ENCODE data around the gene DBET. TPM values are rescaled to one million over a fixed set of nuclear protein-coding genes. Genes with fewer than 3 reads are reported as not detected.
"Not testable (repeated sequence)": the region's sequence is repeated elsewhere in the genome, so short reads cannot be mapped to it uniquely, and the experiment has no call there.

Gene DBET
- total RNA-seq, 1 donor: not detected

GRCh38 chr4:190019023-190019858 lies 45.1 kb upstream of the DBET start:
- H3K4me3 ChIP-seq (ENCODE audit: low read depth, low read length): no peak overlapping the region
- no peak for TF ChIP-seq CTCF (IDR thresholded peaks at IDR 0.05; ENCODE audit: insufficient read depth, low read depth, low read length)
- DNase-seq (ENCODE audit: low read depth): no peak

- not testable (repeated sequence) for H3K4me3 ChIP-seq (ENCODE audit: low read depth, low read length); DNase-seq (ENCODE audit: low read depth)
Observed at GRCh38 chr4:190019859-190020463, 44.3 kb upstream of the DBET start.

DNA sequence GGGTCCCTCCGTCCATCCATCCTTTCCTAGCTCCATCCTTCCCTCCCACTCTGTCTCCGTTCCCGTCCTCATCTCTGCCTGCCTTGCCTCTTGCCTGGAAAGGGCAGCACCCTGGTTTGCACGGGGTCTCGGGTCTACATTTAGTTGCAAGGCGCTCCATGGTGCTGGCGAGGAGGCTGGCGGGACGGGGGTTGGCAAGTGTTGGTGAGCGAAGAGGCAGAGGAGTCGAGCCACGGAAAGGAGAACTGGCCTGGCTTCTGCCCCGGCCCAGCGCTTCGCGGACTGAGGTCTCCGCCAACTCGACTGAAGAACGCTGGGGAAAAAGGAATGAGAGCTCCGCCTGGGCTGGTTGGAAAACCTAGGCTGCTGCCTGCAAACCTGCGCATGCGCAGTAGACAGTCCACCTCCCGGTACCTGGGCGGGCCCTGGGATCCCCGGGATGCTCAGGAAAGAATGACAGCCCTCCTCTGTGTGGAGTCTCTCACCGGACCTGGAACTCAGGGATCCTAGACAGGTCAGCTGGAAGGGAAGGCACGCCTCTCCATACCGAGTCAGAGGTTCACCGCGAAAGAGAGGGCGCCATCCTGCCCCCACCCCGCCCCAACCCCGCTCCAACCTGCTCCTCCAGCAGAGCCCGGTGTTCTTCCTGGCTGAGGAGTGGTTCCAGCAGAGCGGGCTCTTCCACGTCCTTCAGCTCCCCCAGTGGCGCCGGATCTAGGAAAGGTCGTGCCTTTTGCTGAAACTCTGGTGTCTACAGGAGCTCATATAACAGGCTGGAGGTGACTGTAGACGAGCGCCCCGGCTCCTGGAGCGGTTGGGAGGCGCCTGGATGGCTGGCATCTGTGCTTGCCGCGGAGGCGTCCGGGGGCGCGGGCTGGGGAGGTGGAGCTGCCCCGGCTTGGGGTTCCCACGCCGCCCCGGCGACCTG lies 43.2 kb upstream of the DBET start:
- DNase-seq (ENCODE audit: low read depth): peak; percentile 5
- H3K4me3 ChIP-seq (ENCODE audit: low read depth, low read length): no peak overlapping the region
- TF ChIP-seq CTCF (IDR thresholded peaks at IDR 0.05; ENCODE audit: insufficient read depth, low read depth, low read length): no peak

GRCh38 chr4:190021973-190022372 lies 42.3 kb upstream of the DBET start:
- not testable (repeated sequence) for H3K4me3 ChIP-seq (ENCODE audit: low read depth, low read length); DNase-seq (ENCODE audit: low read depth)

GRCh38 chr4:190022614-190023281 lies 41.6 kb upstream of the DBET start:
- not testable (repeated sequence) for H3K4me3 ChIP-seq (ENCODE audit: low read depth, low read length); DNase-seq (ENCODE audit: low read depth)

DNA sequence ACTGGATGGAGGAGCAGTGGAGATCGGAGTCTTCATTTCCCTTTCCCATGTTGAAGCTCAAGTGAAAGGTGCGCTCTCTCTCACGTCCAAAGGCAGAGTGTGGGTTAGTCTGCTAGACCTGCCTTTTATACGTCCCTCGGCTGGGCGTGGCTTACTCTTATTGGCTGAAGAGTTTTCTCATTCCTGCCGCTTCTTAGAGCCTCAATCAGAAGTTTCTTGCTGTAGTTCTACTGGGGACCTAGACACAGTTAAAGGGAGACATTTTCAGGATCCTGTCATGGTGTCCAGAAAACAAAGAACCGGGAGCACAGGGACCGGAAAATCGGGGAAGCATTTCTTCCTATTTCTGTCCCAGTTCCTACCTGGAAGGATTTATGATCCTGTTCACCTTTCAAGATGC lies 37.1 kb upstream of the DBET start, which contains the start of gene FRG2:
Gene FRG2, minus strand, starts transcription at position 101 of the 400 bp plus-strand sequence. Its CDS starts 52 bp downstream, at position 49.
- DNase-seq (ENCODE audit: low read depth); H3K4me3 ChIP-seq (ENCODE audit: low read depth, low read length): not testable (repeated sequence)

- DNase-seq (ENCODE audit: low read depth); H3K4me3 ChIP-seq (ENCODE audit: low read depth, low read length): not testable (repeated sequence)
Observed at GRCh38 chr4:190031264-190031663, 33.0 kb upstream of the DBET start.

- DNase-seq (ENCODE audit: low read depth); H3K4me3 ChIP-seq (ENCODE audit: low read depth, low read length): not testable (repeated sequence)
Observed at GRCh38 chr4:190037704-190038388, 26.5 kb upstream of the DBET start.

DNA sequence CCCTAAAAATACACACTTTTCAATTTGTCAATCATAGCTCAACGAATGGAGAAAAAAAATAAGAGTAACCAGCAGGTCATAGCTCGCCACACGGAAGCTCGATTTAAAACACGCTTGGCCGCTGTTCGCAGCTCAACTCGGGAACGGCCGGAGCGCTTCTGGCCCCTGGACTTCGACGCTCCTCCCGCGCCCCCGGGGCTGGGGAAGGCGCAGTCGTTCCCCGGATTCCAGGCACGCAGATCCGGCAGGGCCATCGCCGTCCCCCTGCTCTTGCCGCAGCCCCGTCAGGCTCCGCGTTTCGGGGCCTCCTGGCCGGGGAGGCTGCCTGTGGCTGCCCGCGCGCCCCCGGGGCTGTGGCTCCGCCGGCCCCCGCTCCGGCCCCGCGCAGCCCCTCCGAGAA lies 23.4 kb upstream of the DBET start:
- H3K4me3 ChIP-seq (ENCODE audit: low read depth, low read length); DNase-seq (ENCODE audit: low read depth): not testable (repeated sequence)

DNA sequence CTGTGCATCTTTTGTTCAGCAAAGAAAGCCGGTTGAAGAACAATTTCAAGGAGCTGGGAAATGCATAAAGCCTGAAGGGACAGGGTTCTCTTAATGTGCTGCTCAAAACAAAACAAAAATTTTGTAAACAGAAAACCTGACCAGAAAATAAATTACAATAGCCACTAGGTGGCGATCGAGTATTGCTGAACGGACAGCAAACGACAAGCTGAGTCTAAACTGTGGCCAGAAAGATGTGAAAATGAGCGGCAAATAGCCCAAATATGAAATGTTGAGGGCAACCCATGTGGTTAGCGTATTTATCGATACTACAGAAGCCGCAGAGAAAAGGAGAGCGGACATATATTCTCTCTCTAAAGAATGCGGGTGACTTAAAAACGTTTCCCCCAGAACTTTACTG lies 16.7 kb upstream of the DBET start:
- DNase-seq (ENCODE audit: low read depth); H3K4me3 ChIP-seq (ENCODE audit: low read depth, low read length): not testable (repeated sequence)

DNA sequence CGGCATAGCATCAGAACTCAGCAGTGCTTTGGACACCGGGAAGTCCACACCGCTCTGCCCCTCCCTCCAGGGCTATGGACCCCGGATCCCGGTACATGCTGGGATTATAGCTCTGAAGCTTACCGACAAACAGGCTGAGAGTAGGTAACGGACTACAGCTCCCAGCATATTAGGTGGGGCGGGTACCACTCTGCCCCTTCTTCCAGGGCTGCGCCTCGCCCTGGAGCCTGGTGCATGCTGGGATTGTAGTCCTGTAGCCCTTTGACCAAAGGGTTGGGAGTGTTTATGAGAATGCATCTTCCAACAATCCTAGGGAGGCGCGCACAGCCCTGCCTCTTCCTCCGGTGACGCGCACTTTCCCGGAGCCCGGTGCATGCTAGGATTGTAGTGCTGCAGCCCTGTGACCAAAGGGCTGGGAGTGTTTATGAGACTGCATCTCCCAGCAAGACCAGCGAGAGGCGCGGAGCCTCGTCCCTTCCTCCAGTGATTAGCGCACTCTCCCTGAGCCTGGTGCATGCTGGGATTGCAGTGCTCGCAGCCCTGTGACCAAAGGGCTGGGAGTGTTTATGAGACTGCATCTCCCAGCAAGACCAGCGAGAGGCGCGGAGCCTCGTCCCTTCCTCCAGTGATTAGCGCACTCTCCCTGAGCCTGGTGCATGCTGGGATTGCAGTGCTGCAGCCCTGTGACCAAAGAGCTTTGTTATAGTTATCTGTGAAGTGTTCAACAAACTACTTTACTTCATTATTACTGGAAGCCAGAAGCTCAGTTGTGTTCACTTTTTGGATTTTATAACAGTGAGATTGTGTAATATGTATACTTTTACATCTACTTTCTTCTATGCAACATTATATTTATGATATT lies 14.7 kb upstream of the DBET start:
- not testable (repeated sequence) for H3K4me3 ChIP-seq (ENCODE audit: low read depth, low read length); DNase-seq (ENCODE audit: low read depth)

DNA sequence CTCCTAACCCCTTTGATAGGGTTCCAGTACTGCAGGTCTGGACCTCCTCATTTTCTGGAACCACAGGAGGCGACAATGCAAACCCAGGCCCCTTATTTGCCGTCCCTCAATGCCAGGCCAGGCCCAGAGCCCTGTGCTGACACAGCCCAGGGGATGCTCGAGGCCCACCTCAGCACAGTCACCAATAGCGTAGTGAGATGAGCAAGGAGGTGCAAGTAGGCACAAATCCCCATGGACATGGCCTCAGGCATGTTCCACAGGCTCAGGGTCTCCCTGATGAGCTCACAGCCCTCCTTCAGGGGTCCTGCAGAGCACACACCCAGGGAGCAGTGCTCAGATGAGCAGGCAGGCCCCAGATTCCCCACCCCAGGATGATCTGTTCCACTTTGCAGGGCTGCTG lies 5.3 kb upstream of the DBET start:
- not testable (repeated sequence) for DNase-seq (ENCODE audit: low read depth); H3K4me3 ChIP-seq (ENCODE audit: low read depth, low read length)

- H3K4me3 ChIP-seq (ENCODE audit: low read depth, low read length); DNase-seq (ENCODE audit: low read depth): not testable (repeated sequence)
Observed at GRCh38 chr4:190064805-190065204, 503 bp downstream of the DBET start.

GRCh38 chr4:190068351-190068750 lies 4.0 kb downstream of the DBET start:
- not testable (repeated sequence) for H3K4me3 ChIP-seq (ENCODE audit: low read depth, low read length); DNase-seq (ENCODE audit: low read depth)

Measured in fibroblast of villous mesenchyme (primary cell).